AG04449 (cell line): ENCODE measurements around the gene PDZD11.

Source experiments
- CTCF ChIA-PET: fragments of 350-600 bp; formaldehyde crosslinking; extraction: SDS; loops from one replicate; lab custom pipeline; 2021; ENCODE audit warnings: antibody characterized with exemption; lab: Yijun Ruan, JAX
- POLR2A ChIA-PET: fragments of 400-600, 350-600 bp; formaldehyde crosslinking; extraction: SDS; loops from one replicate; lab custom pipeline; 2020; ENCODE audit warnings: antibody characterized with exemption, inconsistent platforms; lab: Yijun Ruan, JAX
- DNase-seq: peaks from one replicate; pipeline ENCODE4 v3.0.0-alpha.2; 2010; ENCODE audit warnings: low read depth, low spot score
- H3K4me3 ChIP-seq: 2 replicates; pipeline ENCODE4 v1.5.1; 2011; ENCODE audit warnings: low read depth, mild to moderate bottlenecking, control low read depth, low read length
- CTCF ChIP-seq: IDR thresholded peaks from one replicate; pipeline ENCODE4 v1.5.1; 2011; ENCODE audit warnings: mild to moderate bottlenecking, moderate library complexity, low read length, control low read depth, inconsistent platforms; ENCODE audit not compliant: insufficient read depth; ENCODE audit errors: missing control alignments

Gene PDZD11

GRCh38 chrX:70322784-70323183, 33.1 kb upstream of the PDZD11 start:
- POLR2A ChIA-PET: no interaction called here
- CTCF ChIA-PET: no interaction called here
- no peak for TF ChIP-seq CTCF
- H3K4me3 ChIP-seq: no peak overlapping the region
- DNase-seq: no peak

- CTCF ChIA-PET: no interaction called here
- no peak for DNase-seq
- no peak overlapping the region for H3K4me3 ChIP-seq
- TF ChIP-seq CTCF: no peak
- POLR2A ChIA-PET: no interaction called here
Observed at GRCh38 chrX:70313503-70313902, 23.8 kb upstream of the PDZD11 start.

GRCh38 chrX:70301716-70302115, 12.0 kb upstream of the PDZD11 start:
- no peak for TF ChIP-seq CTCF
- no peak for DNase-seq
- no peak overlapping the region for H3K4me3 ChIP-seq
- ChIA-PET POLR2A (interaction anchor here (0.8 kb wide), 1 partner anchor 8 kb away, joined by 3 read pairs; no protein-coding TSS in a partner anchor), CTCF (no interaction called here)

- no peak for TF ChIP-seq CTCF
- POLR2A ChIA-PET: interaction anchor here (1.0 kb wide), 1 partner anchor 9 kb away, joined by 3 read pairs; no protein-coding TSS in a partner anchor
- CTCF ChIA-PET: interaction anchor here (1.2 kb wide), 1 partner anchor 160 kb away, joined by 4 read pairs; the partner anchor contains the start of gene IGBP1
- DNase-seq: no peak
- H3K4me3 ChIP-seq: no peak overlapping the region
Observed at GRCh38 chrX:70293621-70294020, 3.9 kb upstream of the PDZD11 start.

- no peak overlapping the region for H3K4me3 ChIP-seq
- no peak for DNase-seq
- ChIA-PET CTCF (interaction anchor here (1.1 kb wide), 1 partner anchor 160 kb away, joined by 4 read pairs; the partner anchor contains the start of gene IGBP1), POLR2A (interaction anchor here (1.0 kb wide), 1 partner anchor 9 kb away, joined by 3 read pairs; no protein-coding TSS in a partner anchor)
- TF ChIP-seq CTCF: no peak
Observed at GRCh38 chrX:70292788-70293187, 3.1 kb upstream of the PDZD11 start.

GRCh38 chrX:70289168-70289792, 447 bp downstream of the PDZD11 start:
- ChIA-PET CTCF (interaction anchor here (1.1 kb wide), 1 partner anchor 10 kb away, joined by 4 read pairs; no protein-coding TSS in a partner anchor), POLR2A (interaction anchor here (1.0 kb wide), 1 partner anchor 13 kb away, joined by 3 read pairs; no protein-coding TSS in a partner anchor)
- H3K4me3 ChIP-seq: peak overlapping the region; percentile 76
- no peak for DNase-seq
- TF ChIP-seq CTCF: no peak
